MCF 10A (cell line): ENCODE results near the gene TPBGL. TPM values are rescaled to one million over a fixed set of nuclear protein-coding genes. Genes with fewer than 3 reads are reported as not detected.

Experiments used
- BruUV-seq: library from RNA; stranded (reverse); fragments of 400-500 nt; replicated peaks from 2 replicates; lab custom pipeline; 2021; lab: Mats Ljungman, UMichigan
- CTCF ChIA-PET: fragments of 300-600 bp; sonication (Branson Sonifier 250); formaldehyde crosslinking; extraction: SDS; loops from one replicate; lab custom pipeline; 2021; ENCODE audit warnings: antibody characterized with exemption, inconsistent platforms; lab: Yijun Ruan, JAX
- POLR2A ChIA-PET: fragments of 300-600, 350-650 bp; sonication (Branson Sonifier 250); formaldehyde crosslinking; extraction: SDS; loops from one replicate; lab custom pipeline; 2020; ENCODE audit warnings: antibody characterized with exemption, inconsistent platforms; lab: Yijun Ruan, JAX
- DNase-seq: peaks from one replicate; pipeline ENCODE4 v3.0.0-alpha.2; 2018; ENCODE audit not compliant: unreplicated experiment
- H3K27ac Mint-ChIP-seq: one replicate; pipeline ENCODE4 v1.8.0; 2022; ENCODE audit warnings: mild to moderate bottlenecking, low read depth, mixed read lengths; ENCODE audit not compliant: unreplicated experiment
- H3K27me3 Mint-ChIP-seq: one replicate; pipeline ENCODE4 v1.8.0; 2022; ENCODE audit warnings: mixed read lengths; ENCODE audit not compliant: insufficient read depth, unreplicated experiment
- H3K36me3 Mint-ChIP-seq: one replicate; pipeline ENCODE4 v1.8.0; 2022; ENCODE audit warnings: mild to moderate bottlenecking, moderate library complexity, mixed read lengths; ENCODE audit not compliant: insufficient read depth, unreplicated experiment
- H3K4me1 Mint-ChIP-seq: one replicate; pipeline ENCODE4 v1.8.0; 2022; ENCODE audit warnings: mixed read lengths; ENCODE audit not compliant: insufficient read depth, unreplicated experiment
- H3K4me3 Mint-ChIP-seq: one replicate; pipeline ENCODE4 v1.8.0; 2022; ENCODE audit warnings: mild to moderate bottlenecking, moderate library complexity, mixed read lengths; ENCODE audit not compliant: unreplicated experiment
- H3K9me3 Mint-ChIP-seq: one replicate; pipeline ENCODE4 v1.8.0; 2022; ENCODE audit warnings: mixed read lengths; ENCODE audit not compliant: unreplicated experiment
- intact Hi-C: fragments of 100-400 bp; cut with micrococcal nuclease; formaldehyde crosslinking; loops from 2 replicates; pipeline ENCODE4 v1.14.1; 2022
- total RNA-seq: library from RNA; stranded (reverse); gene quantifications from 2 replicates; pipeline ENCODE4 v1.2.3, GENCODE V29; 2022
- TF ChIP-seq, protein P1 (sequence below): fragments of 200-600 bp; IDR thresholded peaks from one replicate; pipeline ENCODE4 v1.8.0; 2022; ENCODE audit warnings: antibody characterized with exemption, mild to moderate bottlenecking; ENCODE audit not compliant: unreplicated experiment

The TPBGL gene
- total RNA-seq, 1 experiment from 2014 or later = not detected

DNA sequence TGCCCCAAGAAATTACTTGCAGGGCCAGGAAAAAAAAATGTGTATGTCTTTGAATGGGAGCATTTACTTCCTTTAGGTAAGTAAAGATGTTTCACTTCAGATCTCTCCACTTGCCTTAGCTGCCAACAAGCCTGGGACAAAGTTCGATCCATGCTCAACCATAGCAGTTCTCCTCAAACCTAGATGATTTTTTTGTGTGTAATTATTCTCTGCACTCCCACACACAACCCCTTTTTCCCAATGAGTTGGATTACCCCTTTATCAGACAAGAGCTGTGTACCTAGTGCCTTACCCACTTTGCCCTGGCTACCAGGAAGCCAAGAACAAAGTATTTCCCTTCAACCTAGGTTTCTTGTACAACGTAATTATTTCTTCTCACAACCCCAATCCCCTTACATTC, 35.6 kb downstream of the TPBGL start:
- POLR2A ChIA-PET = interaction anchor here (1.0 to 1.3 kb wide), 2 partner anchors 13 to 124 kb away, joined by 3 read pairs; no protein-coding TSS in a partner anchor
- H3K36me3 Mint-ChIP-seq = no peaks in the 10 kb centered on the region
- TF ChIP-seq, protein P1, sequence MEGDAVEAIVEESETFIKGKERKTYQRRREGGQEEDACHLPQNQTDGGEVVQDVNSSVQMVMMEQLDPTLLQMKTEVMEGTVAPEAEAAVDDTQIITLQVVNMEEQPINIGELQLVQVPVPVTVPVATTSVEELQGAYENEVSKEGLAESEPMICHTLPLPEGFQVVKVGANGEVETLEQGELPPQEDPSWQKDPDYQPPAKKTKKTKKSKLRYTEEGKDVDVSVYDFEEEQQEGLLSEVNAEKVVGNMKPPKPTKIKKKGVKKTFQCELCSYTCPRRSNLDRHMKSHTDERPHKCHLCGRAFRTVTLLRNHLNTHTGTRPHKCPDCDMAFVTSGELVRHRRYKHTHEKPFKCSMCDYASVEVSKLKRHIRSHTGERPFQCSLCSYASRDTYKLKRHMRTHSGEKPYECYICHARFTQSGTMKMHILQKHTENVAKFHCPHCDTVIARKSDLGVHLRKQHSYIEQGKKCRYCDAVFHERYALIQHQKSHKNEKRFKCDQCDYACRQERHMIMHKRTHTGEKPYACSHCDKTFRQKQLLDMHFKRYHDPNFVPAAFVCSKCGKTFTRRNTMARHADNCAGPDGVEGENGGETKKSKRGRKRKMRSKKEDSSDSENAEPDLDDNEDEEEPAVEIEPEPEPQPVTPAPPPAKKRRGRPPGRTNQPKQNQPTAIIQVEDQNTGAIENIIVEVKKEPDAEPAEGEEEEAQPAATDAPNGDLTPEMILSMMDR = no peak
- H3K4me1 Mint-ChIP-seq = no peaks in the 10 kb centered on the region
- CTCF ChIA-PET = interaction anchor here (0.5 to 21.4 kb wide), 8 partner anchors 18 to 1046 kb away, joined by 3 to 453 read pairs (median 4); no protein-coding TSS in a partner anchor
- no peak for DNase-seq
- intact Hi-C loops = no loop called here
- no peak overlapping the region for H3K27ac Mint-ChIP-seq
- no peak overlapping the region for H3K4me3 Mint-ChIP-seq
- no peaks in the 10 kb centered on the region for H3K9me3 Mint-ChIP-seq
- BruUV-seq = no TSS peak
- no peaks in the 10 kb centered on the region for H3K27me3 Mint-ChIP-seq

DNA sequence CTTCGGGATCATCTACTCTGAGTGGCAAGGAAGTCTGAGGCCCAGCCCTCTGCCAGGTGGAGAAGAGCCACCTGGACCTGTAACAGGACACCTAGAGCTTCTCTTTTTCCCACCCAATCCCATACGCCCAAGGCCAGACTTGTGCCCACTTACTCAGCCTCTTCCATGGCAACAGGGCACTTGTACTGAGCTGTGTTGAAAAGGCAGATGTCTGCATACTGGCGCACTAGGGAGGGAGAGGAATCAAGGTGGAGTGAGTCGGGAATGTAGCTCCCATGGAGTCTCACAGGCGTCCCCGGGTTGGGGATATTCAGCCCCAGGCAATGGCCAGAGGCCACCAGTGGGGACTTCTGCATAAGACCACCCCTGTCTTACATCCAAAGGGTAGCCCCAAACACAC, 36.1 kb downstream of the TPBGL start:
- Mint-ChIP-seq H3K36me3 (no peaks in the 10 kb centered on the region), H3K27ac (no peak overlapping the region), H3K27me3 (no peaks in the 10 kb centered on the region), H3K4me1 (no peaks in the 10 kb centered on the region), H3K4me3 (no peak overlapping the region), H3K9me3 (no peaks in the 10 kb centered on the region)
- BruUV-seq = no TSS peak
- TF ChIP-seq, protein P1 = no peak
- POLR2A ChIA-PET = interaction anchor here (1.0 to 1.3 kb wide), 2 partner anchors 13 to 123 kb away, joined by 3 read pairs; no protein-coding TSS in a partner anchor
- DNase-seq = no peak
- intact Hi-C loops = no loop called here
- CTCF ChIA-PET = interaction anchor here (0.5 to 21.4 kb wide), 8 partner anchors 18 to 1046 kb away, joined by 3 to 453 read pairs (median 4); no protein-coding TSS in a partner anchor

DNA sequence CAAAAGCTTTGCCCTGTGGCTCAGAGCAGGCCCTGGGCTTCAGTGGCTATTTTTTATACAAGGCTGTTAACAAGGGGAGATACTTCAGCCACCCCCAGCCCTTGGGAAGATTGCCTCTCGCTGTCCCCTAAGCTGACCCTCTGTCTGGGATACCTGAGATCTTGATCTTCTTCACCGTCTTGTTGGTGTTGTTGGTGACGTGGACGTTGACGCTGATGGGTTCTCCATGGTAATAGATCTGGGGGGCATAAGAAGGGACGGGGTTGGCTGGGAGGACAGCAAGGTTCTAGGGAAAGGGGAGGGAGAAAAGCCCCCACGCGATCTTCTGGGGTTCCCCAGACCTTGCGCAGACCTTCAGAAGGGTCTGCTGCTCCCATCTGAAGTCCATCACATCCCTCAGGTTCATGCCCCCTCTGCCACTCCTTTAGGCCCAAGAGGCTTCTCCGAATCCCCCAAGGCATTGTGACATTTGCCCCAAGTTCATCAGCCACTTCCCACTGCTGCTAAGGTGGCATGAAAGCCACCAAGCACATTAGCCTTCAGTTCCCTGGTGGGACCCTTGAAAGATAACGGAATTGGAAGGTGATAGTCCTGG, 36.7 kb downstream of the TPBGL start:
- no peaks in the 10 kb centered on the region for H3K27me3 Mint-ChIP-seq
- H3K4me1 Mint-ChIP-seq = no peaks in the 10 kb centered on the region
- TF ChIP-seq, protein P1 = no peak
- CTCF ChIA-PET = interaction anchor here (0.6 to 21.4 kb wide), 4 partner anchors 53 to 650 kb away, joined by 3 to 453 read pairs (median 4); no protein-coding TSS in a partner anchor
- no peak overlapping the region for H3K4me3 Mint-ChIP-seq
- no peaks in the 10 kb centered on the region for H3K36me3 Mint-ChIP-seq
- no TSS peak for BruUV-seq
- no peaks in the 10 kb centered on the region for H3K9me3 Mint-ChIP-seq
- H3K27ac Mint-ChIP-seq = no peak overlapping the region
- intact Hi-C loops = no loop called here
- no peak for DNase-seq
- POLR2A ChIA-PET = no interaction called here

DNA sequence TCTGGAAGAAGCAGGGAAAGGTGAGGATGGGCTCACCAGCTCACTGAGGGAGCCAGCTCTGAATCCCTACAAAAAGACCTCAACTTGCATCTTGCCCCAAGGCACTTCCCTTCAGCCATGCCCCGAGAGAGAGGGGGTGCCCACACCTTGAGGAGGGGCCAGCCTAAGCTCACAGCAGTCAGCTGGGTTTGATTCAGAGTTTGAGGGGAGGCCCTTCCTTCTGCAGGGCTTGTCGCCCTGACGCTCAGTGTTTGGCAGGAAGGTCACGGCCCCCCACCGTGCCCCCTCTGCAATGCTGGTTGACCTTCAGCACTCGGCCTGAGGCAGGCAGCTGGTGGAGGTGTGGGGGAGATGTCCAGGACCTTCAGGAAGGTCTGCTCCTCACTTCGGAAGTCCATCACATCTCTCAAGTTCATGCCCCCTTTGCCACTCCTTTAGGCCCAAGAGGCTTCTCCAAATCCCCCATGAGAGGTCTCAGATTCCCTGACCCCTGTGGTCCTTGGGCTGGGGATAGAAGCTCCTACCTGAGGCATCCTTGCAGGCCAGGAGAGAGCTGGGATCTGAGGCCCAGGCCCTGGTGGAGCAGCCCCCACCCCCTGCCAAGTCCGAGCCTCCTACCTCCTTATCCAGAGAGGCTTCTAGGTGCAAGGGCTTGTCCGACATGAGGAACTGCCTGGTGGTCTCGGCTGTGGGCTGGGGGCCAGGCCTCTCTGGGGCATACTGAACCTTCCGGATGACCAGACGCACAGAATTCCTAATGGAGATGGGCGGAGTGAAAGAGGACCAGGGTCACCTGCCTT, 37.6 kb downstream of the TPBGL start:
- no peaks in the 10 kb centered on the region for H3K27me3 Mint-ChIP-seq
- no peaks in the 10 kb centered on the region for H3K4me1 Mint-ChIP-seq
- intact Hi-C loops = no loop called here
- POLR2A ChIA-PET = no interaction called here
- no peaks in the 10 kb centered on the region for H3K36me3 Mint-ChIP-seq
- DNase-seq = no peak
- CTCF ChIA-PET = interaction anchor here (0.5 to 21.4 kb wide), 6 partner anchors 13 to 649 kb away, joined by 3 to 453 read pairs (median 4); no protein-coding TSS in a partner anchor
- no peaks in the 10 kb centered on the region for H3K9me3 Mint-ChIP-seq
- TF ChIP-seq, protein P1 = no peak
- no TSS peak for BruUV-seq
- no peak overlapping the region for H3K4me3 Mint-ChIP-seq
- no peak overlapping the region for H3K27ac Mint-ChIP-seq
